GM12872 (cell line): ENCODE results near the gene ZKSCAN5.

Source experiments
- TF ChIP-seq, protein P1 (sequence below): IDR thresholded peaks from 3 replicates; pipeline ENCODE4 v1.5.1; 2011; ENCODE audit warnings: low read depth, mild to moderate bottlenecking, low read length, moderate library complexity; ENCODE audit not compliant: insufficient read depth

ZKSCAN5 gene

DNA sequence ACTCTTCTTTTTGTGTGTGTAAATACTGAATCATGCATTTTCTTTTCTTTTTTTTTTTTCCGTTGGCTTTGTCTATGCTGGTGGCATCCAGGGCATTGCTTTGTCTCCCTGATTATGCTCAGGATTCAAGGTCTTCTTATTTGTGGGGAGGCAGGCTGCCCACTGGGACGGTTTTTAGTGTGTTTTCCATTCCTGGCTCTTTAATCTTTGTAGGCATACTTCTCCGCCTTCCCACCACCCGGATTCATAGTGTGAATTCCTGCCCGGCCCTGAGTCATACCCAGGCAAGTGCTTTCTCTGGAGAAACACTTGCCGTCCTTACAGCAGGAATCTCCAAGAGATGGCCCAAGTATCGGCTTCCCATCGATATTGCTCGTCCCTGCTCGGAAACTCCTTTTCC is 59.2 kb downstream of the ZKSCAN5 start:
- TF ChIP-seq, protein P1, sequence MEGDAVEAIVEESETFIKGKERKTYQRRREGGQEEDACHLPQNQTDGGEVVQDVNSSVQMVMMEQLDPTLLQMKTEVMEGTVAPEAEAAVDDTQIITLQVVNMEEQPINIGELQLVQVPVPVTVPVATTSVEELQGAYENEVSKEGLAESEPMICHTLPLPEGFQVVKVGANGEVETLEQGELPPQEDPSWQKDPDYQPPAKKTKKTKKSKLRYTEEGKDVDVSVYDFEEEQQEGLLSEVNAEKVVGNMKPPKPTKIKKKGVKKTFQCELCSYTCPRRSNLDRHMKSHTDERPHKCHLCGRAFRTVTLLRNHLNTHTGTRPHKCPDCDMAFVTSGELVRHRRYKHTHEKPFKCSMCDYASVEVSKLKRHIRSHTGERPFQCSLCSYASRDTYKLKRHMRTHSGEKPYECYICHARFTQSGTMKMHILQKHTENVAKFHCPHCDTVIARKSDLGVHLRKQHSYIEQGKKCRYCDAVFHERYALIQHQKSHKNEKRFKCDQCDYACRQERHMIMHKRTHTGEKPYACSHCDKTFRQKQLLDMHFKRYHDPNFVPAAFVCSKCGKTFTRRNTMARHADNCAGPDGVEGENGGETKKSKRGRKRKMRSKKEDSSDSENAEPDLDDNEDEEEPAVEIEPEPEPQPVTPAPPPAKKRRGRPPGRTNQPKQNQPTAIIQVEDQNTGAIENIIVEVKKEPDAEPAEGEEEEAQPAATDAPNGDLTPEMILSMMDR = no peak

DNA sequence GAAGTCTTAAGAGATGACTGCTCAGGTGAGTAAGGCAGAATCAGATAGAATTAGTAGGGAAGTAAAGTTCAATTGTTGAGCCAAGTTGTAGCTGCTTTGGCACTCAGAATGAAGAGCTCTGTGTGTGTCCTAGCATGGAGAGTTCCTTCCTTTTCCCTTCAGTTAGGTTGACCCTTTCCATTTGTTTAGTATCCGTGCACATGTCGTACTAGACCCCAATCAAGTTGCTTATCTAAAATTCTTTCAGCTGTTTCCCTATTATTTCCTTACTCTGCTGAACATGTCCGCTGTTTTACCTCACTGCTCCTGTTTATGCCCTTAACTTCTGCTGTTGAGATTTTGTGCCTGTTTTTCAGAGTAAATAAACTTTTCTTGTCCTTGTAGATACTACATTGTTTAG is 67.3 kb downstream of the ZKSCAN5 start:
- TF ChIP-seq, protein P1 = no peak

DNA sequence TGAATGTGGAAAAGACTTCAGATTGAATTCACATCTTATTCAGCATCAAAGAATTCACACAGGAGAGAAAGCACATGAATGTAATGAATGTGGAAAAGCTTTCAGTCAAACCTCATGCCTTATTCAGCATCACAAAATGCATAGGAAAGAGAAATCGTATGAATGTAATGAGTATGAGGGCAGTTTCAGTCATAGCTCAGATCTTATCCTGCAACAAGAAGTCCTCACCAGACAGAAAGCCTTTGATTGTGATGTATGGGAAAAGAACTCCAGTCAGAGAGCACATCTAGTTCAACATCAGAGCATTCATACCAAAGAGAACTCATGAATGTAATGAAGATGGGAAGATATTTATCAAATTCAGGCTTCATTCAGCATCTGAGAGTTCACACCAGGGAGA is 68.8 kb downstream of the ZKSCAN5 start:
- TF ChIP-seq, protein P1 = no peak

DNA sequence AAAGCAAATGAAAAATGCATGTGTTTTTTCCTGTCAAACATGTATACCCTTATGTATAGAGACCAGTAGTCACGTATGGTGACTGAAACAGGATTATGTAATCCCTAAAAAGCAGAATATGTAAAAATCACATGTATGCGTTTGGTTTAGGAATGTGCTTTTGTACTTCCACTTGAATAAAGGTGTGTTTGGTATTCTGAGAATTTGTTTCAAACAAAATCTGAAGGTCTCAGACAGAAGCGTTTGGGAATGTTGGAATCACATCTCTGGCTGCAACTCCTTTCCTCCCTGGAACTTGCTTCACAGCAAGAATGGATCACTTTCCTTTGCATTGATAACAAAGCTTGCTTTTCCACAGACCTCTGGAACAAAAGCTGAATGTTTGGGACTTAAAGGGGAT is 71.8 kb downstream of the ZKSCAN5 start:
- TF ChIP-seq, protein P1 = no peak

DNA sequence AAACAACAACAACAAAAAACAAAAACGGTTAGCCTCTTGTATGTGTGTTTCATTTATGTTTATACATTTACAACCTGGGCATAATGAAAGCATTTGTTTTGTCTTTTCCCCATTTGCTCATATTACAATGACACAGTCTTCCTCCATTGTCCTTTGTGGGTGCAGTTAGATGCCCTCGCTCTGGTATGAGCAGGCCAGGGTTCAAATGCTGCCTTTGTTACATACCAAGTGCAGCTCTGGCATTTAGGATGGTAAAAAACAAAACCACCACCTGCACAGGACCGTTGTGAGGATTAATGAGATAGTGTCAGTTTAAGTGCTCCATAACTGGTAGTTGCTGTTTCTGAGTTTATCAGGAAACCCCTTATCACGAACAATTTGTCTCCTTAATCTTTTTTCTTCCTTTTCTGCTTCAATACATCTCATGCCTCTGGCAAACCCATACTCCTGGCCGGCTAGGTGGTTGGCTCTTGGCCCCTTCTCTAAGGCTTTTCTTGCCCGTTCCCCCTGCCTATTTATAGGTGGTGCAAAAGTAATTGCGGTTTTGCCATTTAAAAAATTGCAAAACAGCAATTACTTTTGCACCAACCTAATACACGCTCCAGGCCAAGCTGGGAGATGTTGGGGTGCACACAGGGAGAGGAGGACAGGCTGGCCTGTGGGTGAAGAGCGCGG is 75.0 kb downstream of the ZKSCAN5 start:
- TF ChIP-seq, protein P1 = no peak

DNA sequence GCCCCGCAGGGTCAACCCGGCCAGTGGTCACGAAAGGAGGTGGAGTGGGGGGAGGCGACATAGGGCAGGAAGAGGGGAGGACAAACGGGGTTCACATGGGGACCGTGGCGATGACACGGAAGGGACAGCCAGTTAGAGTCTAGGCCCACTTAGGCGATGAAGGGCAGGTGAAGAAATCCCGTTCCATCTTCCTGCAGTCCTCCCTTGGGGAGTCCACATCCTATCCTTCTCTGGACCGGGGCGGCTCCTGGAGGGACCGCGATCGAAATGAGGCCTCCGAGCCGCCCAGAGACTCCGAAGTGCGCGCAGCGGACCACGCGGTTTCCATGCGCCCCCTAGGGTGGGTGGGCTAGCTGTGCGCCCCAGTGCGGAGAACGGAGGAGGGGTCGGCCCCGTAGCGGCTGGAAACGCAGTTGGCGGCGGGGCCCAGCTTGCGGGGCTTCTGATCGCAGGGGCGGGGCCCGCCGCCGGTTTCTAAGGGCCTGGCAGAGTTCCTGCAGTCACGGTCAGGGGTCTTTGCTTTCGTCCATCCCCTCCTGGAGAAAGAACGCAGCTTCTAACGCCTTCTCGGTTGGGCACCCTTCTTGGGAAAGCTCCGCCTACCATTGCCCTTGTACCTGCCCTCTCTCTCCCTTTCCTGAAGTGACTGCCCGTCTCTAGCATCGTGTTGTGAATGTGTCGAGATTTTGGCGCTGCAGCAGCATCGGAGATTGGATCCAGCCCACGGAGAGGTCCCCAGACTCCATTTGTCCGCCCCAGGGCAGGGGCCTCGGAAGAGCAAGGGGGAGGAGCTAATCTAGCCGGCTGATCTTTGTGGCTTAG is 75.7 kb downstream of the ZKSCAN5 start:
- TF ChIP-seq, protein P1 = peak; percentile 36; the same call in 2 of the 3 replicates
